K562 (cell line): ENCODE results near the gene DTD1. TPM values are rescaled to one million over a fixed set of nuclear protein-coding genes. Genes with fewer than 3 reads are reported as not detected.

Experiments
- ATAC-seq: fragments of 200-7000 bp; cut with Tn5 transposase; 3 replicates; pipeline ENCODE4 v1.9.1; 2020; ENCODE audit warnings: moderate library complexity
- BruUV-seq: library from RNA; stranded (reverse); fragments of 400-500 nt; replicated peaks from 2 replicates; lab custom pipeline; 2021; lab: Mats Ljungman, UMichigan
- CTCF ChIA-PET: fragments of 300-600 bp; formaldehyde crosslinking; extraction: SDS; loops from one replicate; lab custom pipeline; 2021; ENCODE audit warnings: low intra/inter-chr PET ratio; lab: Yijun Ruan, JAX
- POLR2A ChIA-PET: fragments of 300-600, 350-650 bp; sonication (Branson Sonifier 250); formaldehyde crosslinking; extraction: SDS; loops from one replicate; lab custom pipeline; 2021; ENCODE audit warnings: antibody characterized with exemption, inconsistent platforms; lab: Yijun Ruan, JAX
- DNase-seq, 4 experiments: peaks; one replicate each; pipeline versions ENCODE4 v3.0.0 to v3.0.0-alpha.2; 2011 to 2018; ENCODE audit warnings: low spot score in 3 of 4, mixed read lengths in 3 of 4; ENCODE audit errors: extremely low read depth in 1 of 4
- FAIRE-seq: peaks from 2 replicates; lab custom pipeline; 2011; peaks lifted over from hg19 to GRCh38; lab: Jason Lieb, UNC
- H2AFZ ChIP-seq: 2 replicates; pipeline ENCODE4 v1.6.0; 2011; ENCODE audit warnings: low read depth, low read length, control low read depth, inconsistent platforms
- H3K27ac ChIP-seq: fragments of 200-600 bp; 3 replicates; pipeline ENCODE4 v1.8.0; 2011; ENCODE audit warnings: low read depth, mild to moderate bottlenecking, control low read depth, inconsistent platforms, low read length, moderate library complexity, mixed read lengths; ENCODE audit errors: extremely low read depth
- H3K27me3 ChIP-seq, 2 experiments: fragments of 300-600 bp in 1 of 2; 2 replicates in 1 of 2; 3 replicates in 1 of 2; pipeline versions ENCODE4 v1.6.0 to v1.8.0; 2011; ENCODE audit warnings: inconsistent platforms in 2 of 2, low read length in 2 of 2, mild to moderate bottlenecking in 1 of 2, mixed read lengths in 1 of 2, moderate library complexity in 1 of 2; ENCODE audit not compliant: control insufficient read depth in 2 of 2, insufficient read depth in 2 of 2
- H3K36me3 ChIP-seq: fragments of 300-600 bp; 3 replicates; pipeline ENCODE4 v1.8.0; 2011; ENCODE audit warnings: mild to moderate bottlenecking, low read length, inconsistent platforms; ENCODE audit not compliant: control insufficient read depth, insufficient read depth
- H3K4me1 ChIP-seq, 2 experiments: fragments of 200-600 bp in 1 of 2; replicated peaks in 1 of 2; 2 replicates in 1 of 2; 3 replicates in 1 of 2; pipeline versions ENCODE4 v1.5.1 to v1.8.0; 2011; ENCODE audit warnings: inconsistent platforms in 2 of 2, low read length in 2 of 2, mild to moderate bottlenecking in 1 of 2, mixed read lengths in 1 of 2, moderate library complexity in 1 of 2; ENCODE audit not compliant: control insufficient read depth in 2 of 2, insufficient read depth in 2 of 2
- H3K4me2 ChIP-seq: 2 replicates; pipeline ENCODE4 v1.6.1; 2011; ENCODE audit warnings: low read length, control low read depth, inconsistent platforms, mixed read lengths; ENCODE audit not compliant: insufficient read depth
- H3K4me3 ChIP-seq: fragments of 200-600 bp; sonication (generic), shearing (Covaris generic); 2 replicates; pipeline ENCODE4 v1.5.1; 2016; ENCODE audit warnings: control low read depth, inconsistent platforms
- H3K79me2 ChIP-seq: fragments of 200-600 bp; 3 replicates; pipeline ENCODE4 v1.8.0; 2011; ENCODE audit warnings: low read length, inconsistent platforms; ENCODE audit not compliant: control insufficient read depth, insufficient read depth
- H3K9ac ChIP-seq, 2 experiments: 2 replicates each; pipeline versions ENCODE4 v1.6.0 to v1.6.1; 2011; ENCODE audit warnings: low read depth in 2 of 2, low read length in 2 of 2, control low read depth in 1 of 2, inconsistent platforms in 1 of 2, mild to moderate bottlenecking in 1 of 2, mixed read lengths in 1 of 2; ENCODE audit not compliant: insufficient read depth in 1 of 2
- H3K9me1 ChIP-seq: one replicate; pipeline ENCODE4 v1.6.0; 2011; ENCODE audit warnings: inconsistent platforms, mild to moderate bottlenecking, low read length, moderate library complexity; ENCODE audit not compliant: control insufficient read depth, insufficient read depth
- H3K9me3 ChIP-seq: replicated peaks from 2 replicates; pipeline ENCODE4 v1.5.1; 2011; ENCODE audit warnings: low read depth, low read length, inconsistent platforms; ENCODE audit not compliant: control insufficient read depth, insufficient read depth
- H4K20me1 ChIP-seq: replicated peaks from 2 replicates; pipeline ENCODE4 v1.6.1; 2011; ENCODE audit warnings: low read length, inconsistent platforms, mixed read lengths; ENCODE audit not compliant: control insufficient read depth, insufficient read depth
- CHAMP1 ChIP-seq: fragments of 450-650 bp; IDR thresholded peaks from 2 replicates; pipeline ENCODE4 v1.6.1; 2016; ENCODE audit warnings: mild to moderate bottlenecking
- CREB3L1 ChIP-seq: fragments of 450-650 bp; IDR thresholded peaks from 2 replicates; pipeline ENCODE4 v1.6.1; 2014; ENCODE audit warnings: low read depth, mild to moderate bottlenecking, moderate library complexity, borderline replicate concordance
- CTCF ChIP-seq, 3 experiments: IDR thresholded peaks in 2 of 3; conservative IDR thresholded peaks in 1 of 3; 2 replicates each; pipeline ENCODE4 v1.5.1; 2011 to 2012; ENCODE audit warnings: low read length in 3 of 3, mild to moderate bottlenecking in 3 of 3, control low read depth in 2 of 3, improper control_type of control experiment in 1 of 3, inconsistent platforms in 1 of 3, low read depth in 1 of 3, mixed read lengths in 1 of 3, moderate library complexity in 1 of 3; ENCODE audit not compliant: insufficient read depth in 2 of 3
- HEY1 ChIP-seq: fragments of 250-450 bp; sonication (Bioruptor Pico); IDR thresholded peaks from 2 replicates; pipeline ENCODE4 v1.5.0; 2020; ENCODE audit warnings: mild to moderate bottlenecking, moderate library complexity, borderline replicate concordance
- JUN ChIP-seq, 2 experiments: sonication (generic) in 1 of 2; formaldehyde crosslinking in 1 of 2; IDR thresholded peaks; 2 replicates each; pipeline versions ENCODE4 v1.6.1 to v1.8.0; 2012 to 2022; ENCODE audit warnings: borderline replicate concordance in 2 of 2, mild to moderate bottlenecking in 2 of 2, improper control_type of control experiment in 1 of 2, low read depth in 1 of 2, low read length in 1 of 2, missing genetic modification reagents in 1 of 2
- MXD1 ChIP-seq: fragments of 250-450 bp; sonication (Bioruptor Pico); IDR thresholded peaks from 2 replicates; pipeline ENCODE4 v1.8.0; 2021; ENCODE audit warnings: borderline replicate concordance, mild to moderate bottlenecking, moderate library complexity; ENCODE audit not compliant: poor library complexity, severe bottlenecking
- NCOA4 ChIP-seq: fragments of 450-650 bp; IDR thresholded peaks from 2 replicates; pipeline ENCODE4 v1.6.1; 2018; ENCODE audit warnings: mild to moderate bottlenecking; ENCODE audit not compliant: partially characterized antibody
- NFE2L1 ChIP-seq: fragments of 450-650 bp; IDR thresholded peaks from 2 replicates; pipeline ENCODE4 v1.6.1; 2016; ENCODE audit warnings: missing genetic modification characterization, low read depth, mild to moderate bottlenecking, missing compliant biosample characterization, moderate library complexity, borderline replicate concordance
- SRF ChIP-seq, 2 experiments: fragments of 250-450, 450-650 bp in 1 of 2; sonication (Bioruptor Pico) in 1 of 2; sonication (generic) in 1 of 2; formaldehyde crosslinking; IDR thresholded peaks; 2 replicates each; pipeline versions ENCODE4 v1.5.0 to v1.5.1; 2020 to 2022; ENCODE audit warnings: mild to moderate bottlenecking in 1 of 2, missing genetic modification reagents in 1 of 2
- YY1 ChIP-seq, 3 experiments: IDR thresholded peaks; 2 replicates each; pipeline ENCODE4 v1.6.1; 2011; ENCODE audit warnings: low read length in 2 of 3, mild to moderate bottlenecking in 2 of 3, moderate library complexity in 2 of 3, borderline replicate concordance in 1 of 3, control low read depth in 1 of 3, low read depth in 1 of 3; ENCODE audit not compliant: insufficient read depth in 3 of 3, insufficient replicate concordance in 2 of 3, control insufficient read depth in 1 of 3, insufficient read length in 1 of 3; ENCODE audit errors: extremely low read depth in 1 of 3
- ZEB2 ChIP-seq: fragments of 450-650 bp; IDR thresholded peaks from 2 replicates; pipeline ENCODE4 v1.6.1; 2016
- ZNF124 ChIP-seq: sonication (generic); formaldehyde crosslinking; IDR thresholded peaks from 2 replicates; pipeline ENCODE4 v1.8.1; 2022; ENCODE audit warnings: missing genetic modification reagents
- ZSCAN32 ChIP-seq: fragments of 450-650 bp; formaldehyde crosslinking; IDR thresholded peaks from 2 replicates; pipeline ENCODE4 v1.4.0; 2020; ENCODE audit warnings: mild to moderate bottlenecking, moderate library complexity
- WGBS: fragments of 100-300 bp; shearing (Covaris generic); methylation state at CpG from one replicate; pipeline ENCODE4 v1.1.6; 2016; ENCODE audit warnings: low coverage, mixed read lengths; ENCODE audit not compliant: insufficient coverage; ENCODE audit errors: missing lambda C conversion rate; 5-methylcytosine and 5-hydroxymethylcytosine counted together
- in situ Hi-C: fragments of 300-500 bp; cut with MboI; formaldehyde crosslinking; loops from 4 replicates; pipeline ENCODE4 v1.15.0; 2018; ENCODE audit warnings: inconsistent platforms, mixed read lengths
- intact Hi-C: fragments of 100-400 bp; cut with micrococcal nuclease; formaldehyde crosslinking; loops from 2 replicates; pipeline ENCODE4 v1.14.2; 2022
- polyA plus RNA-seq, 8 experiments: library from polyadenylated mRNA; depleted of rRNA in 4 of 8; stranded (reverse) in 5 of 8; unstranded in 3 of 8; fragments of >200 nt; fragmentation: Nextera tagmentation in 2 of 8; fragmentation: Illumina TruSeq in 1 of 8; extraction: Ambion mirVana in 2 of 8; extraction: Trizol in 1 of 8; gene quantifications; 2 replicates each; pipeline versions ENCODE4 v1.2.1 to v1.2.3, GENCODE V29; 2011 to 2014; ENCODE audit warnings: inconsistent platforms in 1 of 8, missing spikeins in 1 of 8
- total RNA-seq, 7 experiments: library from RNA; depleted of rRNA in 6 of 7; stranded (reverse); fragments of >200 nt in 6 of 7; fragmentation: Illumina TruSeq in 2 of 7; extraction: Trizol in 2 of 7; gene quantifications; 2 replicates each; pipeline versions ENCODE4 v1.2.1 to v1.2.3, GENCODE V29; 2011 to 2021; ENCODE audit warnings: low replicate concordance in 1 of 7

DTD1 gene
- total and polyA plus RNA-seq, 9 of the 15 experiments (the other 6 are each of a cell fraction or from before 2014, with no cell fraction given), result 5.7 to 28.6 (median 26.8) TPM

- no peak for TF ChIP-seq CHAMP1
- no peak for TF ChIP-seq SRF (CRISPR knock-in tag; IDR thresholded peaks at IDR 0.05)
- no peak for TF ChIP-seq NFE2L1 (tag)
- no peak for TF ChIP-seq CREB3L1
- no peak for TF ChIP-seq HEY1 (CRISPR knock-in tag)
- no peak for TF ChIP-seq YY1 (IDR thresholded peaks at IDR 0.05; ENCODE audit: borderline replicate concordance in 1 of 3, control insufficient read depth in 1 of 3, extremely low read depth in 1 of 3, insufficient read depth in 3 of 3, insufficient read length in 1 of 3, insufficient replicate concordance in 2 of 3, low read depth in 1 of 3, low read length in 2 of 3)
- TF ChIP-seq JUN (IDR thresholded peaks at IDR 0.05; ENCODE audit: borderline replicate concordance, low read depth, low read length), result no peak
- no peak for TF ChIP-seq JUN (CRISPR knock-in tag; IDR thresholded peaks at IDR 0.05; ENCODE audit: borderline replicate concordance)
- TF ChIP-seq CTCF (IDR thresholded peaks at IDR 0.05 in 2 of 3, conservative IDR thresholded peaks at IDR 0.05 in 1 of 3; ENCODE audit: insufficient read depth in 2 of 3, low read depth in 1 of 3, low read length in 3 of 3), result no peak
- TF ChIP-seq MXD1 (CRISPR knock-in tag), result no peak
- no peak for TF ChIP-seq ZSCAN32 (CRISPR knock-in tag)
- TF ChIP-seq ZNF124 (CRISPR knock-in tag), result no peak
- no peak for TF ChIP-seq ZEB2
- TF ChIP-seq NCOA4, result no peak
- no peak for ATAC-seq
- Histone ChIP-seq H3K9me3 (no peaks in the 10 kb centered on the region), H3K4me2 (no peak overlapping the region), H3K4me3 (no peak overlapping the region), H3K4me1 (no peaks in the 10 kb centered on the region), H3K27me3 (no peaks in the 10 kb centered on the region), H4K20me1 (no peaks in the 10 kb centered on the region), H3K27ac (no peak overlapping the region), H3K79me2 (no peaks in the 10 kb centered on the region), H3K9ac (no peak overlapping the region), H3K9me1 (no peaks in the 10 kb centered on the region), H2AFZ (no peak overlapping the region), H3K36me3 (no peaks in the 10 kb centered on the region)
- DNase-seq, result no peak
- no TSS peak for BruUV-seq
- no peak for FAIRE-seq
- in situ Hi-C loops (no loop called here), intact Hi-C loops (no loop called here)
- ChIA-PET CTCF (no interaction called here), POLR2A (no interaction called here)
- WGBS, result 0% methylated on average over 1 of the region's 1 CpG
These were observed 134.5 kb downstream of the DTD1 start for GRCh38 chr20:18722371-18722770.
